GM12892 (cell line): ENCODE data around the gene ITGB5.

Source experiments
- POLR2A ChIP-seq: IDR thresholded peaks from 2 replicates; pipeline ENCODE4 v1.6.1; 2011; ENCODE audit warnings: low read depth, low read length, control low read depth
- TAF1 ChIP-seq: IDR thresholded peaks from 2 replicates; pipeline ENCODE4 v1.6.1; 2011; ENCODE audit warnings: low read depth, mild to moderate bottlenecking, control low read depth, low read length, borderline replicate concordance

- TF ChIP-seq POLR2A (no peak), TAF1 (no peak)
Observed at GRCh38 chr3:124887177-124887931, at the start of gene ITGB5.
